ENCODE results near the gene SHC2. TPM values are rescaled to one million over a fixed set of nuclear protein-coding genes. Genes with fewer than 3 reads are reported as not detected.

The SHC2 gene
- total and polyA plus RNA-seq, 2 of the 13 experiments (the other 11 are each of a cell fraction or from before 2014, with no cell fraction given) = 9.0 to 18.3 TPM

DNA sequence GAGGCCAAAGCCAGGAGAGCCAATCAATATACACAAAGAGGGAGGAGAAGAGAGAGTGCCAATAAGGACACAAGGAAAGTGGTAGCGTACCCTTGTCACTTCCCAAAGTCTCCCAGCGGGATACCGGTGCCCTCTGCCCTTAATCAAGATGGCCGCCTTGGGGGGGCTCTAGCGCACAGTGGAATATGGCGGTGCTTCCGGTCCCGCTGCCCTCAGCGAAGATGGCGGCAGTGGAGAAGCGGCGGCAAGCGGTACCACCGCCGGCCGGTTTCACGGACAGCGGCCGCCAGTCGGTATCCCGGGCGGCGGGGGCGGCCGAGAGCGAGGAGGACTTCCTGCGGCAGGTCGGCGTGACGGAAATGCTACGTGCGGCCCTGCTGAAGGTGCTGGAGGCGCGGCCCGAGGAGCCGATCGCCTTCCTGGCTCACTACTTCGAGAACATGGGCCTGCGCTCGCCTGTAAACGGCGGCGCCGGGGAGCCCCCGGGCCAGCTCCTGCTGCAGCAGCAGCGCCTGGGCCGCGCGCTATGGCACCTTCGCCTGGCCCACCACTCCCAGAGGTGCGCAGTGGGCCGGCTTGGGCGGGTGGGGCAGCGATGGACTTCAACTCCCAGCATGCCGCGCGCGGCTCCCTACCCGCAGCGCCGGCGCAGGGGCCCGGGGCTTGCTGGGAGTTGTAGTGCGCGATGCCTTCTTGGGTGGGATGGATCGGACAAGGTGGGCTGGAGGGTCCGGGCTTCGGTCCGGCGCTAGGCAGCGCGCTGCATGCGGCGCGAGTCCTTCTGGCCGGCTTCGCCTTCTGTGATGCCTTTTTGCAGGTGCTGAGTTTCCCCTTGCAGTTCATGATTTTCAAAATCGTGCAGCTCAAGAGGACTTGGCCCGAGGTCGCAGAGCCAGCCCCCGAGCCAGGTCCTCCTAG, 46.7 kb upstream of the SHC2 start, which contains the start of gene TPGS1 (continued):
- TF ChIP-seq, protein P1, sequence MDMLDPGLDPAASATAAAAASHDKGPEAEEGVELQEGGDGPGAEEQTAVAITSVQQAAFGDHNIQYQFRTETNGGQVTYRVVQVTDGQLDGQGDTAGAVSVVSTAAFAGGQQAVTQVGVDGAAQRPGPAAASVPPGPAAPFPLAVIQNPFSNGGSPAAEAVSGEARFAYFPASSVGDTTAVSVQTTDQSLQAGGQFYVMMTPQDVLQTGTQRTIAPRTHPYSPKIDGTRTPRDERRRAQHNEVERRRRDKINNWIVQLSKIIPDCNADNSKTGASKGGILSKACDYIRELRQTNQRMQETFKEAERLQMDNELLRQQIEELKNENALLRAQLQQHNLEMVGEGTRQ (IDR thresholded peaks at IDR 0.05; ENCODE audit: low read depth, low read length) = no peak
- TF ChIP-seq, protein P1 (CRISPR knock-in tag; IDR thresholded peaks at IDR 0.05; ENCODE audit: borderline replicate concordance) = no peak
- TF ChIP-seq ZSCAN25 (CRISPR knock-in tag; IDR thresholded peaks at IDR 0.05) = no peak
- TF ChIP-seq ZSCAN12 (CRISPR knock-in tag; IDR thresholded peaks at IDR 0.05) = no peak
- TF ChIP-seq ZNF660 (CRISPR knock-in tag; IDR thresholded peaks at IDR 0.05; ENCODE audit: borderline replicate concordance, low read depth) = no peak
- 0 out of 2 replicates have a peak, but pooled peaks have one; percentile 43 for TF ChIP-seq ZNF703 (CRISPR knock-in tag; IDR thresholded peaks at IDR 0.05; ENCODE audit: borderline replicate concordance)
- TF ChIP-seq, protein P2, sequence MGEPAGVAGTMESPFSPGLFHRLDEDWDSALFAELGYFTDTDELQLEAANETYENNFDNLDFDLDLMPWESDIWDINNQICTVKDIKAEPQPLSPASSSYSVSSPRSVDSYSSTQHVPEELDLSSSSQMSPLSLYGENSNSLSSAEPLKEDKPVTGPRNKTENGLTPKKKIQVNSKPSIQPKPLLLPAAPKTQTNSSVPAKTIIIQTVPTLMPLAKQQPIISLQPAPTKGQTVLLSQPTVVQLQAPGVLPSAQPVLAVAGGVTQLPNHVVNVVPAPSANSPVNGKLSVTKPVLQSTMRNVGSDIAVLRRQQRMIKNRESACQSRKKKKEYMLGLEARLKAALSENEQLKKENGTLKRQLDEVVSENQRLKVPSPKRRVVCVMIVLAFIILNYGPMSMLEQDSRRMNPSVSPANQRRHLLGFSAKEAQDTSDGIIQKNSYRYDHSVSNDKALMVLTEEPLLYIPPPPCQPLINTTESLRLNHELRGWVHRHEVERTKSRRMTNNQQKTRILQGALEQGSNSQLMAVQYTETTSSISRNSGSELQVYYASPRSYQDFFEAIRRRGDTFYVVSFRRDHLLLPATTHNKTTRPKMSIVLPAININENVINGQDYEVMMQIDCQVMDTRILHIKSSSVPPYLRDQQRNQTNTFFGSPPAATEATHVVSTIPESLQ (CRISPR knock-in tag; conservative IDR thresholded peaks at IDR 0.05) = no peak
- no peak for TF ChIP-seq NBN (conservative IDR thresholded peaks at IDR 0.05)
- peak; percentile 92; the same call in 1 of the 2 replicates for TF ChIP-seq ZNF607 (CRISPR knock-in tag; IDR thresholded peaks at IDR 0.05; ENCODE audit: borderline replicate concordance)
- TF ChIP-seq ZNF772 (CRISPR knock-in tag; IDR thresholded peaks at IDR 0.05) = no peak
- peak; percentile 77 for TF ChIP-seq ETV5 (CRISPR knock-in tag; IDR thresholded peaks at IDR 0.05; ENCODE audit: borderline replicate concordance)
- no peak for TF ChIP-seq ZBTB7A (CRISPR knock-in tag; IDR thresholded peaks at IDR 0.05)
- TF ChIP-seq, protein P3, sequence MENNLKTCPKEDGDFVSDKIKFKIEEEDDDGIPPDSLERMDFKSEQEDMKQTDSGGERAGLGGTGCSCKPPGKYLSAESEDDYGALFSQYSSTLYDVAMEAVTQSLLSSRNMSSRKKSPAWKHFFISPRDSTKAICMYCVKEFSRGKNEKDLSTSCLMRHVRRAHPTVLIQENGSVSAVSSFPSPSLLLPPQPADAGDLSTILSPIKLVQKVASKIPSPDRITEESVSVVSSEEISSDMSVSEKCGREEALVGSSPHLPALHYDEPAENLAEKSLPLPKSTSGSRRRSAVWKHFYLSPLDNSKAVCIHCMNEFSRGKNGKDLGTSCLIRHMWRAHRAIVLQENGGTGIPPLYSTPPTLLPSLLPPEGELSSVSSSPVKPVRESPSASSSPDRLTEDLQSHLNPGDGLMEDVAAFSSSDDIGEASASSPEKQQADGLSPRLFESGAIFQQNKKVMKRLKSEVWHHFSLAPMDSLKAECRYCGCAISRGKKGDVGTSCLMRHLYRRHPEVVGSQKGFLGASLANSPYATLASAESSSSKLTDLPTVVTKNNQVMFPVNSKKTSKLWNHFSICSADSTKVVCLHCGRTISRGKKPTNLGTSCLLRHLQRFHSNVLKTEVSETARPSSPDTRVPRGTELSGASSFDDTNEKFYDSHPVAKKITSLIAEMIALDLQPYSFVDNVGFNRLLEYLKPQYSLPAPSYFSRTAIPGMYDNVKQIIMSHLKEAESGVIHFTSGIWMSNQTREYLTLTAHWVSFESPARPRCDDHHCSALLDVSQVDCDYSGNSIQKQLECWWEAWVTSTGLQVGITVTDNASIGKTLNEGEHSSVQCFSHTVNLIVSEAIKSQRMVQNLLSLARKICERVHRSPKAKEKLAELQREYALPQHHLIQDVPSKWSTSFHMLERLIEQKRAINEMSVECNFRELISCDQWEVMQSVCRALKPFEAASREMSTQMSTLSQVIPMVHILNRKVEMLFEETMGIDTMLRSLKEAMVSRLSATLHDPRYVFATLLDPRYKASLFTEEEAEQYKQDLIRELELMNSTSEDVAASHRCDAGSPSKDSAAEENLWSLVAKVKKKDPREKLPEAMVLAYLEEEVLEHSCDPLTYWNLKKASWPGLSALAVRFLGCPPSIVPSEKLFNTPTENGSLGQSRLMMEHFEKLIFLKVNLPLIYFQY (CRISPR knock-in tag; IDR thresholded peaks at IDR 0.05; ENCODE audit: borderline replicate concordance) = no peak
- TF ChIP-seq SIN3B (IDR thresholded peaks at IDR 0.05; ENCODE audit: low read length) = peak; percentile 25; the same call in 1 of the 2 replicates
